Tongue (tissue), 2 donors: ENCODE results near the gene CAPN9. TPM values are rescaled to one million over a fixed set of nuclear protein-coding genes. Genes with fewer than 3 reads are reported as not detected.
"Not testable (repeated sequence)": the region's sequence is repeated elsewhere in the genome, so short reads cannot be mapped to it uniquely, and the experiment has no call there.

Experiments used
- DNase-seq: peaks from one replicate; pipeline ENCODE4 v3.0.0-alpha.2; 2015
- total RNA-seq: library from RNA; depleted of rRNA; stranded (reverse); fragments of >200 nt; gene quantifications from one replicate; pipeline ENCODE4 v1.2.3, GENCODE V29; 2014

The CAPN9 gene
- total RNA-seq, 1 donor from 2014 or later: 0.82 TPM

GRCh38 chr1:230711245-230711644 is 35.9 kb upstream of the CAPN9 start:
- DNase-seq: no peak

GRCh38 chr1:230712470-230712942 is 34.7 kb upstream of the CAPN9 start:
- DNase-seq: no peak

- no peak for DNase-seq
These were observed 34.0 kb upstream of the CAPN9 start for GRCh38 chr1:230713138-230713537.

GRCh38 chr1:230713547-230713914 is 33.7 kb upstream of the CAPN9 start:
- no peak for DNase-seq

- peak; percentile 92 for DNase-seq
These were observed 33.0 kb upstream of the CAPN9 start, which contains the start of gene AGT for GRCh38 chr1:230713915-230714764. Gene AGT, minus strand, starts transcription at chr1:230714122. Its CDS starts 3,299 bp downstream, at chr1:230710823.

- DNase-seq: no peak
These were observed 31.7 kb upstream of the CAPN9 start for GRCh38 chr1:230715510-230715909.

- not testable (repeated sequence) for DNase-seq
These were observed 30.7 kb upstream of the CAPN9 start for GRCh38 chr1:230716453-230716852.

GRCh38 chr1:230717251-230717650 is 29.9 kb upstream of the CAPN9 start:
- no peak for DNase-seq

GRCh38 chr1:230721849-230722522 is 25.2 kb upstream of the CAPN9 start:
- not testable (repeated sequence) for DNase-seq

- no peak for DNase-seq
These were observed 21.8 kb upstream of the CAPN9 start for GRCh38 chr1:230725256-230726012.

GRCh38 chr1:230728710-230729392 is 18.3 kb upstream of the CAPN9 start:
- DNase-seq: peak; percentile 73

- DNase-seq: peak; percentile 72
These were observed 16.2 kb upstream of the CAPN9 start for GRCh38 chr1:230730977-230731376.

GRCh38 chr1:230735447-230735846 is 11.7 kb upstream of the CAPN9 start:
- DNase-seq: no peak

GRCh38 chr1:230737622-230738262 is 9.4 kb upstream of the CAPN9 start:
- DNase-seq: no peak

- no peak for DNase-seq
These were observed 7.5 kb upstream of the CAPN9 start for GRCh38 chr1:230739564-230740290.

GRCh38 chr1:230743899-230744298 is 3.3 kb upstream of the CAPN9 start:
- no peak for DNase-seq

GRCh38 chr1:230744382-230744781 is 2.8 kb upstream of the CAPN9 start:
- no peak for DNase-seq

GRCh38 chr1:230745071-230745470 is 2.1 kb upstream of the CAPN9 start:
- no peak for DNase-seq

- no peak for DNase-seq
These were observed 571 bp upstream of the CAPN9 start for GRCh38 chr1:230746617-230747016.

- DNase-seq: no peak
These were observed 957 bp downstream of the CAPN9 start for GRCh38 chr1:230747890-230748800.
